NCI-H748 (cell line): Measurements from ENCODE around the gene PSG5.
"Not testable (repeated sequence)": the region's sequence is repeated elsewhere in the genome, so short reads cannot be mapped to it uniquely, and the experiment has no call there.

Experiments used
- DNase-seq: peaks from one replicate; lab custom pipeline; 2025; ENCODE audit not compliant: unreplicated experiment; lab: John Stamatoyannopoulos, UW

PSG5 gene

GRCh38 chr19:43186311-43186935 lies at the start of gene PSG5:
Gene PSG5, minus strand, starts transcription at chr19:43186536. Its CDS starts 131 bp downstream, at chr19:43186405.
- DNase-seq = not testable (repeated sequence)

GRCh38 chr19:43235686-43236085 lies 49.4 kb upstream of the PSG5 start:
- DNase-seq = not testable (repeated sequence)

GRCh38 chr19:43229315-43229714 lies 43.0 kb upstream of the PSG5 start:
- DNase-seq = no peak

GRCh38 chr19:43228730-43229129 lies 42.4 kb upstream of the PSG5 start:
- not testable (repeated sequence) for DNase-seq

DNA sequence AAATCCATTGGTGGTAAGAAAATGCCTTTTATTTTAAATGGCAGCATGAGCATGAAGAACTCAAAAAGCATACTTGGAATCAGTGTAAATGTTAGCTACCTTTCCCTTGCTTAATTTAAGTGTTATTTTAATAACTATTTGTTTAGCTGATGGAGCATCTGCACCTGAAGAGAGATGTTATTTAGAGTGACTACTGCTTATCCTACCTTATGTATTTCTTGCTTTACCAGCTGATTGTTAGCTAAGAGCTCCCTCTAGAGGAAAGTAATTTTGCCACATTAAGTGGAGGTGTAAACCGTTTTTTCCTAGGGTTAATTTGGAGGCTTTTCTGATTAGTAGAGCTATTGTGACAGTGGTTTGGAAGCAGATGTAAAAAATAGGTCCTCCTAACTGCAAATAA lies 40.6 kb upstream of the PSG5 start:
- not testable (repeated sequence) for DNase-seq

DNA sequence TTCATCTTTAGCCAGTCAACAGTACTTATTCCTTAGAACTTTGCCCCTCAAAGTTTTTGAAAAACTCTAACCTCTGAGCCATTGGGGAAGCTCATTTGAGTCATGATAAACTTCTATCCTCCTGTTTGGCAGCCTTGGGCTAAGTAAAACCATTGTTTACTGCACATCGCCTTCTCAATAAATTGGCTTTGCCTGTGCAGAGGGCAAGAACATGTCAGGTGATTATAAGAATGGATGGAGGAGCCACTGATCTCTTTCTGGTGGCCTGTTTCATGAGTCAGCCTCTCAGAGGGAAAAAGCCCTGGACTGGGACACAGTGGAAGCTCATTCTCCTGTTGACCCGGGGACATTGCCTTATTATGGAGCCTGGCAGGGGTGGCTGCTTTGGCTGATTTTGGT lies 38.5 kb upstream of the PSG5 start:
- no peak for DNase-seq

DNA sequence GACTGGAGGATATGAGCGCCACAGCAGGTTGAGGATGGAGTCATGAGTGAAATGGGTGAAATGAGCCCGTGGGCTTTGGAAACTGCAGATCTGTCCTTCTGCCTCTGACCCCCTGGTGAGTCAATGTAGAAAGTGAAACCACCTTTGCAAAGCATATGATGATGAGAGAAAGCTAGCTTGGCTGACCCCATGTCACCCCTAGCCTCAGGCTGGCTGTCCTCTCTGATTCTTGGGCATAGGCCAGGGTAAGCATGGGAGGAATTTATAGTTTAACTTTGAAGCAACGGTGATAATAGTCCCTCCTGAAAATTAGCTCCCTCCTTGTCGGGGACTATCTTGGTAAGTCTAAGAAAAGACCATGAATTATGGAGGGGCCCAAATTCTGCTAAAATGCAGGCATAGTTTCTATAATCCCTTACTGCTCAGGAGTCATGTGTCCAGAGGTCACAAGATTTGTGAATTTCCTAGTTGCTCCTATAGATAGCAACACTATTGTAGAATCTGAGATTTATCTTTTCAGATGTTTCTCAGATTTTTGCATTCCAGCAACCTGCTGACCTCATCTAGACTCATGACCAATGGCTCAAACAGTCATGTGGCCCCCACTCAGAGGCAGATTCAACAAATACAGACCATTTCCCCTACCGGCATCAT lies 38.0 kb upstream of the PSG5 start:
- DNase-seq = not testable (repeated sequence)

DNA sequence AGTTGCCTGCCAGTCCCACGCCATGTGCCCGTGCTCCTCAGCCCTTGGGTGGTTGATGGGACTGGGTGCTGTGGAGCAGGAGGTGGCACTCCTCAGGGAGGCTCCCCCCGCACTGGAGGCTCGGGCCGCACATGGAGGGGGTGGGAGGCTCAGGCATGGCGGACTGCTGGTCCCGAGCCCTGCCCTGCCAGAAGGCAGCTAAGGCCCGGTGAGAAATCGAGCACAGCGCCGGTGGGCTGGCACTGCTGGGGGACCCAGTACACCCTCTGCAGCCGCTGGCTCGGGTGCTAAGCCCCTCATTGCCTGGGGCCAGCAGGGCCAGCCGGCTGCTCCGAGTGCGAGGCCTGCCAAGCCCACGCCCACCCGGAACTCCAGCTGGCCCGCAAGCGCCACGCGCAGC lies 35.6 kb upstream of the PSG5 start:
- DNase-seq = not testable (repeated sequence)

DNA sequence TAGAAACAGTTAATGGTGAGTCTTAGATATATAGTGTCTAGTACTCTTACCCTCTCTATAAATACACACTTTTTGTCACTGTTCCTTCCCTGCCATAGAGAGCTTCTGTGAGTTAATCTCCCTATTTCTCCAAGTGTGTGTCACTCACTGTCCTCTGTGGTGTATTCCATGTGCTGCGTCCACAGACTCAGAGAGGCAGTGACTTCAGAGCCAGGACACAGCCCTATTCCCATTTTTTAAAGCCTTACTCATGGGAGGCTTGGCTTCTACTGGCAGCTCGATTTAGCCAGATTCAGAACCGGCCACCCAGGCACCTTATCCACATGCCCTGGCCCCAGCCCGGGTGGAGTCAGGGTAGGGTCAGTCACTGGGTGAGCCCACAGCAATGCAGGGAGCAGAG lies 32.8 kb upstream of the PSG5 start:
- DNase-seq = not testable (repeated sequence)

- DNase-seq = not testable (repeated sequence)
Measured at GRCh38 chr19:43215881-43216280, 29.5 kb upstream of the PSG5 start.

DNA sequence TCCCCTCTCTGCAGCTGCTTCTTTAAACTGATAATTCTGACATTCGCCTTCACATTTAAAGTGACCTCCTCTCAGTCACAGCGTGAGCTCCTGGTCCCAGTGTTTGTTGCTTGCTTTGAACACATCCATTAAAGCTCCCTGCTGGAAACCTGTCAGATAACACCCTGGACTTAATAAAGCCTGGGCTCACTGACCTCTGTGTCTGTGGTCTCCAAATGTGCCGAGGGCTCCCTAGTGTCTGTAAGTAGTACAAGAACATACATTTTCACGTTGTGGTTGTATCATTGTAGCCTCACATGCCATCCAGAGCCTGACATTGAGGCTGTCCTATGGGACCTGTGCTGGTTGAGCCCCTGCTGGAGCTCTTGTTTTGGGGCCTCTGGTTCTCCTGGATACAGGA lies 21.7 kb upstream of the PSG5 start:
- no peak for DNase-seq

DNA sequence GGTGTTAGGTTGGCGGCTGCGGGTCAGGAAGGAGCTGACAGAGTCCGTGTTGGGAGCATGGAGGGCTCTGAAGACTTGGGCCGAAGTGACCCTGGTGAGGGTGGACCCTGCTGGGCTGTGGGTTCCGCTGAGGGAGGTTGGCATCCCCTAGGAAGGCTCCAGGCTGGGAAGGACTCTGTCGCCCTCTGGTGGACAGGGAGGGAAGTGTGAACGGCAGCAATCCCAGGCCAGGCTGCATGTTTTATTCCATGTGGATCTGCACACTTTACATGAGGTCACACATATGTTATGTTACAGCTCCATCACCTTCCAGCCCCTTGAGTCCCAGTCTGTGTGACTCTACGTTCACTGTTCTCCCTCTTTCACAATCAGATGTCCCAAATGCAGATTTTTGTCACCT lies 20.8 kb upstream of the PSG5 start:
- DNase-seq = not testable (repeated sequence)

DNA sequence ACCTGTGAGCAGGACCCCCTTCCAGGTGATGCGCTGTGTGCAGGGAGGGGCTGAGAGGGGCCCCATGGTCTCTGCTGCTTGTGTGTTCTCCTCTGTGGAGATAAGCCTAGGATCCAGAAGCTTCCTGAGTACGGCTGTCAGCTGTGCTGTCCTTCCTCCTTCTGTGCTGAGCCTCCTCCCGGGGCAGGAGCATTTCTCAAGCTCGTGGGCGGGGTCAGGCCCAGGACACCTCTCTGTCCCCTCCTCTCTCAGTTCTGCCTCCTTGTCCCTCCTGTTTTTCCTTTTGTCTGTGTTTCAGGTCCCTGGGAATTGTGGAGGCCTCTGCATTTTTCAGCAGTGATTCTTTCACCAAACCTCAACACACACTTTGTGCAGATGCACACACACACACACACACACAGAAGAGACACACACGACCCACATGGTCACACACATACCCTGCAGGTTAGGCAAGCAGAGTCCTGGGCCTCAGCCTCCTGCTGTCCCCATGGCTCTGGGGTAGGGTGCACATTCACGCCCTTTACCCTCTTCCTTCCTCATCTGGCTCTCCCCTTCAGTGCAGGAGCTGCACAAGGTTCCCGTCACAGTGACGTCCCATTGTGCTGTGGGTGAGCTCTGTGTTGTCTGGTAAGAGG lies 19.3 kb upstream of the PSG5 start, which contains the start of gene PSG4:
Gene PSG4 (minus strand): TSS at position 168 of the 635 bp plus-strand sequence. CDS start 102 bp downstream, at position 66.
- not testable (repeated sequence) for DNase-seq

DNA sequence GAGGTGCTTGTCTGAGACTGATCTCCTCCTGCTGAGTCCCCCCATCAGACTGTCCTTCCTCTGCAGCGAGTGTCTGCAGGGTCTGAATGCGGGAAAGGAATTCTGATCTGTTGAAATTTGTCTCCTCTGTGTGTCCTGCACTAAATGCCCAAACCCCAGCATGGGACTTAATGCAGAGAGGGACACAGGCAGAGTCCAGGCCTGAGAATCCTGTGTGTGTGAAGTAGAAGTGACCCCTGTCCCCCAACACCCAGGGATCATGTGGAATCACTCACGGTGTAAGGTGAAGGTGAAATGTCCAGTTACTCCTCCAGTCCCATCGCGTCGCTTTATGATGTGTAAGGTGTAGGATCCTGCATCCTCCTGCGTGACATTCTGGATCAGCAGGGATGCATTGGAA lies 17.3 kb upstream of the PSG5 start:
- not testable (repeated sequence) for DNase-seq

- not testable (repeated sequence) for DNase-seq
Measured at GRCh38 chr19:43201891-43202290, 15.6 kb upstream of the PSG5 start.

- not testable (repeated sequence) for DNase-seq
Measured at GRCh38 chr19:43201337-43201801, 15.0 kb upstream of the PSG5 start.

DNA sequence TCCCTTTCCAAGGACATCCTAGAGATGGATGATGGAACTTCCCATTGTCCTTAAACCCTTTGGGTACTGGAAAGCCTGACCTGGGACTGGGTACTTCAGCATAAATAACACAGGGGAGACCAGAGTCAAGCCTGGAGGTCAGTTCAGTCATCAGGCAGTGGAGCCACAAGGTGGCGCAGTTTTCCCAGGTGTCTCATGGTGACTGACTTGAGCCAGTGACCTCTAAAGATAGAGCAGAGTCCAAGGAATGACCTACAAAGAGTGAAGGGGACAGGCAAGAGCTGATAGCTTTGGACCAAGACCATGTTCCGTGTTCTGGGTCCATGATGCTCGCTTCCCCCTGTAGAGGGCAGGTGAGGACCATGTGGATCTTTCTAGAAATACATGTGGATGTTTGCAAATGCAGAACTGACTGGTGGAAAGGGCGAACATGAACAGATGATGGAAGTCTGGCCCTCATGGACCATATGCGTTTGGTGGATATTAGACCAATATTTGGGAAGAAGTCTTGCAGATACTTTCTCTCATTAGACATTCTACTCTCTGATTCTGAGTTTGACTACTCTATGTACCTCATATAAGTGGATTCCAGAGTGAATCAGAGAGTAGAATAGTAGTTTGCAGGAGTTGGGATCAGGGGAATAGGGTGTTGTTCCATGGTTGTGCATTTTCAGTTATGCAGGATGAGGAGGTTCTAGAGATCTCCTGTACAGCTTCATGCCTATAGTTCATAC lies 12.5 kb upstream of the PSG5 start:
- not testable (repeated sequence) for DNase-seq

GRCh38 chr19:43197666-43198397 lies 11.5 kb upstream of the PSG5 start:
- DNase-seq = not testable (repeated sequence)

DNA sequence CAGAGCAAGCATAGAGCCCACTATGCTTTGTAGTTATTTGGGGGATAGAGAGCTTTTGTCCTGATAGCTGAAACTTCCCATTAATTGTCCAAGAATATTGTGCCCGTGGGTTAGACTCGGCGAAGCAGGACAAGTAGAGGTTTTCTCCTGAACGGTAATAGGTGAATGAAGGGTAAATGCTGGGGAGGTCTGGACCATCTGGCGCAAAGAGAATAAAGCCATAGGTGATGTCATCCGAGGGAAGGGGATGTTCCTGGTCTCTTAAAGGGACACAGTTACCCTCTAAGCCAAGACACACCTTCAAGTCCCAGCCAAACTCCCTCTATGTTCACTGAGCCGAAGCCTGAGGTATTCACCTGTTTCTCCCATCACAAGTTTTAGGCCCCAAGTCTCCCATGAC lies 8.1 kb upstream of the PSG5 start:
- DNase-seq = not testable (repeated sequence)

DNA sequence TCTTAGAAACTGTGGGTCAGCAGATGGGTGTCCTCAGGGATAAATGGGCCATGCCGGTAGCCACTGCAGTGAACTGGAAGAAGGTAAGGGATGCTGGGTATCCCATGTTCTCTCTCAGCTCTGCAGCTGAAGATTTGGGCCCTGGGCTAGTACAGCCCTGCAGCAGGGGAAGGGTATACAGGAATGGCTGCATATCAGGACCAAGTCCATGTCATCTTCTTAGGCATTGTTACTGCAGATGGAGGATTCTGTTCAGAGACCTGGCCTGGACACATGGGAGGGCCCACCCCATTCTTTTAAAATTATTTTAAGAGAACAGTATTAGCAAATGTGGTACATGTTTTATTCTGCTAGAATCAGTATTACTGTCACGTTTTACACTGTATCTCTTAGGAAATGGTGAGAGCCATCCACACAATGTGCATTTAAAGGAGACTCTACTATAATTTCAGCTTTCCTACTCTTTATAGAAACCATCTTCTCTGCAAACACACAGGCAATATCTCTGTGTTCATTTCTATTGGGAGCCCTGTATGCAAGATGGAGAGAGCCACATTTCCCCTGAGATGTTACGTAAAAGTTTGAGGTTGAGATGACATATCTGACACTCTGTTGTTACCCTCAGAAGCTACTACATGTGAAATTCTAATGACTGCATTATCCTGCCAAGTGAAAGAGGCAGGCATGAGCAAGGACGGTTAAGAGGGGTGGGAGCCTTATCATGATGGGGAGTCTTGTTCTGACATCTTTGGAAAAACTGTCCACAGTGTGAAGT lies 6.2 kb upstream of the PSG5 start:
- DNase-seq = not testable (repeated sequence)
